Measurements from ENCODE around the gene PRKAR1A.

DNA sequence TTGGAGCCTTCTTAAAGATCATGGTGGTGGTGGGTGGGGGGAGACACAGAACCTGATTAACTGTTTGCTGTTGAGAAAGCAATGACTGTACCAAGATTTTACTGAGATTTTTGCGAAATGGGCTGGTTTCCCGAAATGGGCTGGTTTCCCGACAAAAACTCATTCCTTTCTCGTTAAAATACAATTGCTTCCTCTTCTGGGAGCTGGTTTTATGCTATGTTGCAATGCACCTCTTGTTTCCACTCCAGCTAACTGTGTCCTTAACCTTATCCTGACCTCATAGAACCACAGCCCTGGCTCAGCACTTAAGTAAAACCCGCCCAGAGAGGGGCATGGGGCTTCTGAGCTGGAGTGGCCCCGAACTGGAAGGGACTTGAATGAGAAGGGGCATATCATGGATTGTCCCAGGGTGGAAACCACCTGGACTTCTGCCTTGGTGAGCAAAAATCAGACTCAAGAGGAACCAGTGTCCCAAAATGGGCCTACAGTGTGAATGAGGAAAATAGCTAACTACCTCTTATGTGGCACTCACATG lies 68.1 kb downstream of the PRKAR1A start:
- no peak for TF ChIP-seq POLR2A (IDR thresholded peaks at IDR 0.05; ENCODE audit: control extremely low read depth in 1 of 2, low read depth in 2 of 2, low read length in 2 of 2)
- TF ChIP-seq, protein P1, sequence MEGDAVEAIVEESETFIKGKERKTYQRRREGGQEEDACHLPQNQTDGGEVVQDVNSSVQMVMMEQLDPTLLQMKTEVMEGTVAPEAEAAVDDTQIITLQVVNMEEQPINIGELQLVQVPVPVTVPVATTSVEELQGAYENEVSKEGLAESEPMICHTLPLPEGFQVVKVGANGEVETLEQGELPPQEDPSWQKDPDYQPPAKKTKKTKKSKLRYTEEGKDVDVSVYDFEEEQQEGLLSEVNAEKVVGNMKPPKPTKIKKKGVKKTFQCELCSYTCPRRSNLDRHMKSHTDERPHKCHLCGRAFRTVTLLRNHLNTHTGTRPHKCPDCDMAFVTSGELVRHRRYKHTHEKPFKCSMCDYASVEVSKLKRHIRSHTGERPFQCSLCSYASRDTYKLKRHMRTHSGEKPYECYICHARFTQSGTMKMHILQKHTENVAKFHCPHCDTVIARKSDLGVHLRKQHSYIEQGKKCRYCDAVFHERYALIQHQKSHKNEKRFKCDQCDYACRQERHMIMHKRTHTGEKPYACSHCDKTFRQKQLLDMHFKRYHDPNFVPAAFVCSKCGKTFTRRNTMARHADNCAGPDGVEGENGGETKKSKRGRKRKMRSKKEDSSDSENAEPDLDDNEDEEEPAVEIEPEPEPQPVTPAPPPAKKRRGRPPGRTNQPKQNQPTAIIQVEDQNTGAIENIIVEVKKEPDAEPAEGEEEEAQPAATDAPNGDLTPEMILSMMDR (IDR thresholded peaks at IDR 0.05; ENCODE audit: control extremely low read depth in 1 of 3, insufficient read depth in 1 of 3, low read depth in 1 of 3, low read length in 3 of 3), result no peak
- TF ChIP-seq EGR1 (IDR thresholded peaks at IDR 0.05; ENCODE audit: borderline replicate concordance, low read depth, low read length), result no peak
- TF ChIP-seq, protein P2, sequence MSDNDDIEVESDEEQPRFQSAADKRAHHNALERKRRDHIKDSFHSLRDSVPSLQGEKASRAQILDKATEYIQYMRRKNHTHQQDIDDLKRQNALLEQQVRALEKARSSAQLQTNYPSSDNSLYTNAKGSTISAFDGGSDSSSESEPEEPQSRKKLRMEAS (IDR thresholded peaks at IDR 0.05), result no peak
- TF ChIP-seq, protein P3, sequence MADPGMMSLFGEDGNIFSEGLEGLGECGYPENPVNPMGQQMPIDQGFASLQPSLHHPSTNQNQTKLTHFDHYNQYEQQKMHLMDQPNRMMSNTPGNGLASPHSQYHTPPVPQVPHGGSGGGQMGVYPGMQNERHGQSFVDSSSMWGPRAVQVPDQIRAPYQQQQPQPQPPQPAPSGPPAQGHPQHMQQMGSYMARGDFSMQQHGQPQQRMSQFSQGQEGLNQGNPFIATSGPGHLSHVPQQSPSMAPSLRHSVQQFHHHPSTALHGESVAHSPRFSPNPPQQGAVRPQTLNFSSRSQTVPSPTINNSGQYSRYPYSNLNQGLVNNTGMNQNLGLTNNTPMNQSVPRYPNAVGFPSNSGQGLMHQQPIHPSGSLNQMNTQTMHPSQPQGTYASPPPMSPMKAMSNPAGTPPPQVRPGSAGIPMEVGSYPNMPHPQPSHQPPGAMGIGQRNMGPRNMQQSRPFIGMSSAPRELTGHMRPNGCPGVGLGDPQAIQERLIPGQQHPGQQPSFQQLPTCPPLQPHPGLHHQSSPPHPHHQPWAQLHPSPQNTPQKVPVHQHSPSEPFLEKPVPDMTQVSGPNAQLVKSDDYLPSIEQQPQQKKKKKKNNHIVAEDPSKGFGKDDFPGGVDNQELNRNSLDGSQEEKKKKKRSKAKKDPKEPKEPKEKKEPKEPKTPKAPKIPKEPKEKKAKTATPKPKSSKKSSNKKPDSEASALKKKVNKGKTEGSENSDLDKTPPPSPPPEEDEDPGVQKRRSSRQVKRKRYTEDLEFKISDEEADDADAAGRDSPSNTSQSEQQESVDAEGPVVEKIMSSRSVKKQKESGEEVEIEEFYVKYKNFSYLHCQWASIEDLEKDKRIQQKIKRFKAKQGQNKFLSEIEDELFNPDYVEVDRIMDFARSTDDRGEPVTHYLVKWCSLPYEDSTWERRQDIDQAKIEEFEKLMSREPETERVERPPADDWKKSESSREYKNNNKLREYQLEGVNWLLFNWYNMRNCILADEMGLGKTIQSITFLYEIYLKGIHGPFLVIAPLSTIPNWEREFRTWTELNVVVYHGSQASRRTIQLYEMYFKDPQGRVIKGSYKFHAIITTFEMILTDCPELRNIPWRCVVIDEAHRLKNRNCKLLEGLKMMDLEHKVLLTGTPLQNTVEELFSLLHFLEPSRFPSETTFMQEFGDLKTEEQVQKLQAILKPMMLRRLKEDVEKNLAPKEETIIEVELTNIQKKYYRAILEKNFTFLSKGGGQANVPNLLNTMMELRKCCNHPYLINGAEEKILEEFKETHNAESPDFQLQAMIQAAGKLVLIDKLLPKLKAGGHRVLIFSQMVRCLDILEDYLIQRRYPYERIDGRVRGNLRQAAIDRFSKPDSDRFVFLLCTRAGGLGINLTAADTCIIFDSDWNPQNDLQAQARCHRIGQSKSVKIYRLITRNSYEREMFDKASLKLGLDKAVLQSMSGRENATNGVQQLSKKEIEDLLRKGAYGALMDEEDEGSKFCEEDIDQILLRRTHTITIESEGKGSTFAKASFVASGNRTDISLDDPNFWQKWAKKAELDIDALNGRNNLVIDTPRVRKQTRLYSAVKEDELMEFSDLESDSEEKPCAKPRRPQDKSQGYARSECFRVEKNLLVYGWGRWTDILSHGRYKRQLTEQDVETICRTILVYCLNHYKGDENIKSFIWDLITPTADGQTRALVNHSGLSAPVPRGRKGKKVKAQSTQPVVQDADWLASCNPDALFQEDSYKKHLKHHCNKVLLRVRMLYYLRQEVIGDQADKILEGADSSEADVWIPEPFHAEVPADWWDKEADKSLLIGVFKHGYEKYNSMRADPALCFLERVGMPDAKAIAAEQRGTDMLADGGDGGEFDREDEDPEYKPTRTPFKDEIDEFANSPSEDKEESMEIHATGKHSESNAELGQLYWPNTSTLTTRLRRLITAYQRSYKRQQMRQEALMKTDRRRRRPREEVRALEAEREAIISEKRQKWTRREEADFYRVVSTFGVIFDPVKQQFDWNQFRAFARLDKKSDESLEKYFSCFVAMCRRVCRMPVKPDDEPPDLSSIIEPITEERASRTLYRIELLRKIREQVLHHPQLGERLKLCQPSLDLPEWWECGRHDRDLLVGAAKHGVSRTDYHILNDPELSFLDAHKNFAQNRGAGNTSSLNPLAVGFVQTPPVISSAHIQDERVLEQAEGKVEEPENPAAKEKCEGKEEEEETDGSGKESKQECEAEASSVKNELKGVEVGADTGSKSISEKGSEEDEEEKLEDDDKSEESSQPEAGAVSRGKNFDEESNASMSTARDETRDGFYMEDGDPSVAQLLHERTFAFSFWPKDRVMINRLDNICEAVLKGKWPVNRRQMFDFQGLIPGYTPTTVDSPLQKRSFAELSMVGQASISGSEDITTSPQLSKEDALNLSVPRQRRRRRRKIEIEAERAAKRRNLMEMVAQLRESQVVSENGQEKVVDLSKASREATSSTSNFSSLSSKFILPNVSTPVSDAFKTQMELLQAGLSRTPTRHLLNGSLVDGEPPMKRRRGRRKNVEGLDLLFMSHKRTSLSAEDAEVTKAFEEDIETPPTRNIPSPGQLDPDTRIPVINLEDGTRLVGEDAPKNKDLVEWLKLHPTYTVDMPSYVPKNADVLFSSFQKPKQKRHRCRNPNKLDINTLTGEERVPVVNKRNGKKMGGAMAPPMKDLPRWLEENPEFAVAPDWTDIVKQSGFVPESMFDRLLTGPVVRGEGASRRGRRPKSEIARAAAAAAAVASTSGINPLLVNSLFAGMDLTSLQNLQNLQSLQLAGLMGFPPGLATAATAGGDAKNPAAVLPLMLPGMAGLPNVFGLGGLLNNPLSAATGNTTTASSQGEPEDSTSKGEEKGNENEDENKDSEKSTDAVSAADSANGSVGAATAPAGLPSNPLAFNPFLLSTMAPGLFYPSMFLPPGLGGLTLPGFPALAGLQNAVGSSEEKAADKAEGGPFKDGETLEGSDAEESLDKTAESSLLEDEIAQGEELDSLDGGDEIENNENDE (IDR thresholded peaks at IDR 0.05; ENCODE audit: insufficient replicate concordance, low read length), result no peak
- TF ChIP-seq, protein P4, sequence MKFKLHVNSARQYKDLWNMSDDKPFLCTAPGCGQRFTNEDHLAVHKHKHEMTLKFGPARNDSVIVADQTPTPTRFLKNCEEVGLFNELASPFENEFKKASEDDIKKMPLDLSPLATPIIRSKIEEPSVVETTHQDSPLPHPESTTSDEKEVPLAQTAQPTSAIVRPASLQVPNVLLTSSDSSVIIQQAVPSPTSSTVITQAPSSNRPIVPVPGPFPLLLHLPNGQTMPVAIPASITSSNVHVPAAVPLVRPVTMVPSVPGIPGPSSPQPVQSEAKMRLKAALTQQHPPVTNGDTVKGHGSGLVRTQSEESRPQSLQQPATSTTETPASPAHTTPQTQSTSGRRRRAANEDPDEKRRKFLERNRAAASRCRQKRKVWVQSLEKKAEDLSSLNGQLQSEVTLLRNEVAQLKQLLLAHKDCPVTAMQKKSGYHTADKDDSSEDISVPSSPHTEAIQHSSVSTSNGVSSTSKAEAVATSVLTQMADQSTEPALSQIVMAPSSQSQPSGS (IDR thresholded peaks at IDR 0.05; ENCODE audit: low read length), result no peak
- no peak for TF ChIP-seq EZH2 (IDR thresholded peaks at IDR 0.05; ENCODE audit: low read depth, low read length, severe bottlenecking)
- no peak for TF ChIP-seq JUND (IDR thresholded peaks at IDR 0.05; ENCODE audit: low read length)
